AG10803 (cell line): ENCODE results near the gene ACOT13.

ENCODE experiments used
- DNase-seq: peaks from one replicate; pipeline ENCODE4 v3.0.0; 2010; ENCODE audit warnings: low read depth
- H3K4me3 ChIP-seq: 2 replicates; pipeline ENCODE4 v1.5.1; 2011; ENCODE audit warnings: mild to moderate bottlenecking, low read length, control low read depth
- TF ChIP-seq, protein P1 (sequence below): conservative IDR thresholded peaks from 2 replicates; pipeline ENCODE4 v1.5.1; 2011; ENCODE audit warnings: mild to moderate bottlenecking, low read length, control low read depth, inconsistent platforms

The ACOT13 gene

DNA sequence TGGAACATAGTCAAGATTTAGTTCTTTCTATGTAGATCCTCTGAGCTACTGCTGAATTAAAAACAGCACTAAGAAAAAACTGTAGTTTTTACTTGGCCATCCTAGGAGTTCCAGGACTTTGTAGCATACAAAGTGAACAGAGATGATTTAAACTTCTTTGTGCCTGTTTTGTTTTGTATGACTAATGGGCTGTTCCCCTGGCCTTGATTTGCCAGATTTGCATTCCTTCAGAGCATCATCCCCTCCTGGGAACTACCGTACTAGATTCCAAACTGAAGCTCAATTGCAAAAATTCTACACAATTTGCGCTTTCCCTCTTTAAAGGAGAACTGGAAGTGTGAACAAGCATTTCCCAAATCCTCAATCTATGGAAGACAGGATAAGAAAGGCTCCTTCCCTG, 23.1 kb downstream of the ACOT13 start:
- TF ChIP-seq, protein P1, sequence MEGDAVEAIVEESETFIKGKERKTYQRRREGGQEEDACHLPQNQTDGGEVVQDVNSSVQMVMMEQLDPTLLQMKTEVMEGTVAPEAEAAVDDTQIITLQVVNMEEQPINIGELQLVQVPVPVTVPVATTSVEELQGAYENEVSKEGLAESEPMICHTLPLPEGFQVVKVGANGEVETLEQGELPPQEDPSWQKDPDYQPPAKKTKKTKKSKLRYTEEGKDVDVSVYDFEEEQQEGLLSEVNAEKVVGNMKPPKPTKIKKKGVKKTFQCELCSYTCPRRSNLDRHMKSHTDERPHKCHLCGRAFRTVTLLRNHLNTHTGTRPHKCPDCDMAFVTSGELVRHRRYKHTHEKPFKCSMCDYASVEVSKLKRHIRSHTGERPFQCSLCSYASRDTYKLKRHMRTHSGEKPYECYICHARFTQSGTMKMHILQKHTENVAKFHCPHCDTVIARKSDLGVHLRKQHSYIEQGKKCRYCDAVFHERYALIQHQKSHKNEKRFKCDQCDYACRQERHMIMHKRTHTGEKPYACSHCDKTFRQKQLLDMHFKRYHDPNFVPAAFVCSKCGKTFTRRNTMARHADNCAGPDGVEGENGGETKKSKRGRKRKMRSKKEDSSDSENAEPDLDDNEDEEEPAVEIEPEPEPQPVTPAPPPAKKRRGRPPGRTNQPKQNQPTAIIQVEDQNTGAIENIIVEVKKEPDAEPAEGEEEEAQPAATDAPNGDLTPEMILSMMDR, result no peak
- H3K4me3 ChIP-seq, result no peak overlapping the region
- DNase-seq, result peak; percentile 33

DNA sequence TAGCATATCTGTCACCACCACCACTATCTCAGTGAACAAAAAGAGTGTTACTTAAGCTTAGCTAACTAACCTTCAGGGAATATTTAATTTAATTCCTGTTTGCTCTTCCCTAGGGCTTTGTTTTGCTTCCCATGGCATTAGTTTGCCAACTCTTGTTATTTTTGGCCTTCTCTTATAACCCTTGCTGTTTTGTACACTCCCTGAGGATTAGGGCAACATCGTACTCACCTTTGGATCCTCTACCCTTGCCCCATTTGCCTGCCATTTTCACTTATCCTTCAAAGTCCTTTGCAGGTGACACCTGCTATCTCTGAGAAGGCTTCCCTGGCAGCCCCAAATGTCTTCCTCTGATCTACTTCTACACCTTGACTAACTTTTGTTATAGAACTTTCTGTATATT, 23.7 kb downstream of the ACOT13 start:
- TF ChIP-seq, protein P1, result no peak
- no peak for DNase-seq
- no peak overlapping the region for H3K4me3 ChIP-seq

DNA sequence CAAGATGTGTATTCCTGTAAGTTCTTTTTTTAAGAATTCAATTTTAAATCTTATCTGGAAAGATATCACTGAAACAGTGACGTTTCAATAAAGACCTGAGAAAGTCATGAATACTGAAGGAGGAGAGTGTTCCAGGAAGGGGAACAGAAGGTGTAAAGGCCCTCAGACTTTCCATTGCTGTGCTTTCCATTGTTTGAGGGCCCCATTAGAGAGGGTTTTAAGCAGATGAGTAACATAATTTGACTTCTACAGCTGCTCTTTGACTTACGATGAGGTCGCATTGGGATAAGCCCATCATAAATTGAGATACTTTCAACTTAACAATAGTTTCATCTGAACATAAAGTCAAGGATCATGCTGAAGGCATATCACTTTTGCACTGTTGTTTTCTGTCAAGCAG, 24.7 kb downstream of the ACOT13 start:
- no peak for DNase-seq
- TF ChIP-seq, protein P1, result no peak
- no peak overlapping the region for H3K4me3 ChIP-seq

GRCh38 chr6:24692003-24692402, 25.1 kb downstream of the ACOT13 start:
- DNase-seq, result no peak
- H3K4me3 ChIP-seq, result no peak overlapping the region
- TF ChIP-seq, protein P1, result no peak

- no peak overlapping the region for H3K4me3 ChIP-seq
- no peak for DNase-seq
- TF ChIP-seq, protein P1, result no peak
Measured at GRCh38 chr6:24692415-24692814, 25.5 kb downstream of the ACOT13 start.

- TF ChIP-seq, protein P1, result no peak
- no peak for DNase-seq
- H3K4me3 ChIP-seq, result no peak overlapping the region
Measured at GRCh38 chr6:24692848-24693592, 26.1 kb downstream of the ACOT13 start.

DNA sequence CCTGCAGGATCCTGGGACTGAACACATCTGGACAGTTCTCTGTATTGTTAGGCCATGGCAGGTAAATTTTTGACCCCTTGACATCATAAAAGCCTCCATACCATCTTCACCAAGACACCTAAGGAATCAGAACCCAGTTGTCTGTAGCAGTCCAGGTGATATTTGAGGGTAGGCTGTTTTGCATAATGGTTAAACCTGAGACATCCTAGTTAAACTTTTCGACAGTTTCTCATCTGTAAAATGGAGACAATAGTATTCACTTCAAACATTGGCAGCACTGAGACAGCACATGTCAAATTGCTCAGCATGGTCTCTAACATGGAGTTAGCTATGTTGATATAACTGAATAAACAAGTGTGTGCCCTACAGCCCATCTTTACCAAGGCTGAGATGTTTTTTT, 27.3 kb downstream of the ACOT13 start:
- TF ChIP-seq, protein P1, result no peak
- H3K4me3 ChIP-seq, result no peak overlapping the region
- no peak for DNase-seq
